Anterior cingulate cortex (tissue), 58 donors: ENCODE measurements around the gene GPR137B.

ENCODE experiments used
- DNase-seq, 58 donors: peaks; one replicate each; lab custom pipeline; 2025; lab: John Stamatoyannopoulos, UW

GPR137B gene

GRCh38 chr1:236141447-236142252 lies 689 bp upstream of the GPR137B start:
- DNase-seq, result peak in 31 of 58 donors; percentile 10 to 76 (median 46)

- peak in 8 of 58 donors; percentile 19 to 69 (median 36) for DNase-seq
These were observed 987 bp downstream of the GPR137B start for GRCh38 chr1:236143104-236143948.

GRCh38 chr1:236144033-236144432 lies 1.7 kb downstream of the GPR137B start:
- no peak for DNase-seq

GRCh38 chr1:236144446-236145150 lies 2.3 kb downstream of the GPR137B start:
- peak in 5 of 58 donors; percentile 11 to 31 (median 17) for DNase-seq

- DNase-seq, result peak in 1 of 58 donors; percentile 9
These were observed 4.7 kb downstream of the GPR137B start for GRCh38 chr1:236147068-236147467.

- DNase-seq, result no peak
These were observed 5.5 kb downstream of the GPR137B start for GRCh38 chr1:236147521-236148469.

GRCh38 chr1:236148470-236148845 lies 6.1 kb downstream of the GPR137B start:
- DNase-seq, result peak in 1 of 58 donors; percentile 8

GRCh38 chr1:236149003-236149595 lies 6.8 kb downstream of the GPR137B start:
- DNase-seq, result no peak

GRCh38 chr1:236149696-236150228 lies 7.4 kb downstream of the GPR137B start:
- DNase-seq, result no peak

- DNase-seq, result no peak
These were observed 8.1 kb downstream of the GPR137B start for GRCh38 chr1:236150311-236150955.

- DNase-seq, result no peak
These were observed 8.6 kb downstream of the GPR137B start for GRCh38 chr1:236150986-236151385.

- DNase-seq, result no peak
These were observed 9.5 kb downstream of the GPR137B start for GRCh38 chr1:236151739-236152424.

GRCh38 chr1:236154126-236154525 lies 11.8 kb downstream of the GPR137B start:
- DNase-seq, result no peak

- DNase-seq, result no peak
These were observed 12.5 kb downstream of the GPR137B start for GRCh38 chr1:236154671-236155398.

GRCh38 chr1:236155399-236155767 lies 13.0 kb downstream of the GPR137B start:
- DNase-seq, result no peak

GRCh38 chr1:236155841-236156503 lies 13.6 kb downstream of the GPR137B start:
- DNase-seq, result no peak
